ENCODE data around the gene THADA.

Gene THADA

GRCh38 chr2:43384143-43384542, 211.7 kb downstream of the THADA start (continued):
- no peak for TF ChIP-seq ZNF585B (tag by site-specific recombination; IDR thresholded peaks at IDR 0.05)
- no peak for TF ChIP-seq ZBTB6 (tag by site-specific recombination; IDR thresholded peaks at IDR 0.05)

- ChIA-PET CTCF (no interaction called here), POLR2A (no interaction called here)
Measured at GRCh38 chr2:43383533-43383932, 212.3 kb downstream of the THADA start.

GRCh38 chr2:43379494-43379893, 216.3 kb downstream of the THADA start:
- H3K36me3 ChIP-seq (ENCODE audit: control insufficient read depth in 2 of 2, insufficient read depth in 1 of 2, low read length in 2 of 2), result no peaks in the 10 kb centered on the region
- no peaks in the 10 kb centered on the region for H3K9me3 ChIP-seq (ENCODE audit: control insufficient read depth, insufficient read depth, low read depth, low read length)
- H3K27ac ChIP-seq (ENCODE audit: extremely low read depth, low read depth, low read length), result no peak overlapping the region
- H3K4me3 ChIP-seq (ENCODE audit: low read depth, low read length), result no peak overlapping the region
- no peak for TF ChIP-seq MYNN (tag by site-specific recombination; IDR thresholded peaks at IDR 0.05; ENCODE audit: borderline replicate concordance)
- TF ChIP-seq SETDB1 (IDR thresholded peaks at IDR 0.05; ENCODE audit: insufficient read length, low read length), result no peak
- no peak for TF ChIP-seq ZFHX2 (tag by site-specific recombination; conservative IDR thresholded peaks at IDR 0.05)
- TF ChIP-seq ZNF48 (tag by site-specific recombination; IDR thresholded peaks at IDR 0.05), result no peak
- no peak for TF ChIP-seq KLF7 (tag by site-specific recombination; IDR thresholded peaks at IDR 0.05; ENCODE audit: borderline replicate concordance)
- TF ChIP-seq ZSCAN23 (tag by site-specific recombination; IDR thresholded peaks at IDR 0.05), result no peak
- no peak for TF ChIP-seq ZNF433 (tag by site-specific recombination; IDR thresholded peaks at IDR 0.05; ENCODE audit: low read depth)
- ChIA-PET CTCF (no interaction called here), POLR2A (no interaction called here)
- no peaks in the 10 kb centered on the region for H3K4me1 ChIP-seq (ENCODE audit: control insufficient read depth, insufficient read depth, low read length)

More at GRCh38 chr2:43383533-43383932, 212.3 kb downstream of the THADA start:
- no peak for TF ChIP-seq ZNF423 (tag by site-specific recombination; IDR thresholded peaks at IDR 0.05)
- TF ChIP-seq ZNF138 (tag by site-specific recombination; IDR thresholded peaks at IDR 0.05; ENCODE audit: borderline replicate concordance), result no peak
- no peak for TF ChIP-seq ZNF214 (tag by site-specific recombination; IDR thresholded peaks at IDR 0.05; ENCODE audit: borderline replicate concordance)
- no peak for TF ChIP-seq ZFP69B (tag by site-specific recombination; IDR thresholded peaks at IDR 0.05)
- no peak for TF ChIP-seq ZNF670 (tag by site-specific recombination; IDR thresholded peaks at IDR 0.05; ENCODE audit: low read depth)
- TF ChIP-seq ZNF501 (tag by site-specific recombination; IDR thresholded peaks at IDR 0.05), result no peak
- no peak for TF ChIP-seq ZNF266 (tag by site-specific recombination; IDR thresholded peaks at IDR 0.05; ENCODE audit: low read depth)
- TF ChIP-seq BCL11B (tag by site-specific recombination; IDR thresholded peaks at IDR 0.05; ENCODE audit: low read depth), result no peak
- H3K4me1 ChIP-seq (ENCODE audit: control insufficient read depth, insufficient read depth, low read length), result peaks cover 6% of the 10 kb centered on the region; the same call in 1 of the 2 replicates
- no peak overlapping the region for H3K4me3 ChIP-seq (ENCODE audit: low read depth, low read length)
- H3K9me3 ChIP-seq (ENCODE audit: control insufficient read depth, insufficient read depth, low read depth, low read length), result no peaks in the 10 kb centered on the region
- H3K36me3 ChIP-seq (ENCODE audit: control insufficient read depth in 2 of 2, insufficient read depth in 1 of 2, low read length in 2 of 2), result no peaks in the 10 kb centered on the region
- H3K27ac ChIP-seq (ENCODE audit: extremely low read depth, low read depth, low read length), result no peak overlapping the region

GRCh38 chr2:43377327-43377726, 218.5 kb downstream of the THADA start:
- H3K4me1 ChIP-seq (ENCODE audit: control insufficient read depth, insufficient read depth, low read length), result no peaks in the 10 kb centered on the region
- TF ChIP-seq GLIS1 (tag by site-specific recombination; IDR thresholded peaks at IDR 0.05), result no peak
- TF ChIP-seq ZBTB48 (tag by site-specific recombination; IDR thresholded peaks at IDR 0.05), result no peak
- no peak for TF ChIP-seq ZNF121 (tag by site-specific recombination; IDR thresholded peaks at IDR 0.05)
- H3K9me3 ChIP-seq (ENCODE audit: control insufficient read depth, insufficient read depth, low read depth, low read length), result no peaks in the 10 kb centered on the region
- no peak overlapping the region for H3K4me3 ChIP-seq (ENCODE audit: low read depth, low read length)
- H3K36me3 ChIP-seq (ENCODE audit: control insufficient read depth in 2 of 2, insufficient read depth in 1 of 2, low read length in 2 of 2), result no peaks in the 10 kb centered on the region
- H3K27ac ChIP-seq (ENCODE audit: extremely low read depth, low read depth, low read length), result no peak overlapping the region
- POLR2A ChIA-PET, result no interaction called here
- CTCF ChIA-PET, result no interaction called here

Measured in HEK293 (cell line).